ENCODE results near the gene SLX9. TPM values are rescaled to one million over a fixed set of nuclear protein-coding genes. Genes with fewer than 3 reads are reported as not detected.
"Not testable (repeated sequence)": the region's sequence is repeated elsewhere in the genome, so short reads cannot be mapped to it uniquely, and the experiment has no call there.

The SLX9 gene
- total and polyA plus RNA-seq, 12 donors = 11.1 to 45.3 (median 23.7) TPM

GRCh38 chr21:44974676-44975075 is 34.8 kb downstream of the SLX9 start:
- Histone ChIP-seq H3K27ac (no peak overlapping the region), H3K27me3 (no peaks in the 10 kb centered on the region), H3K4me1 (replicated peaks in 1 of 2) (peaks cover 0 to 7% of the 10 kb centered on the region in 2 donors), H3K9me3 (replicated peaks in 1 of 3) (no peaks in the 10 kb centered on the region), H3K4me3 (no peak overlapping the region), H3K36me3 (replicated peaks in 1 of 2) (no peaks in the 10 kb centered on the region)
- intact Hi-C loops (cut with DNase I) = no loop called here
- TF ChIP-seq POLR2A (IDR thresholded peaks at IDR 0.05) = no peak
- no peak for TF ChIP-seq CTCF (IDR thresholded peaks at IDR 0.05)
- WGBS, 4 donors = 93 to 96% (median 95%) methylated on average over 17 of the region's 17 CpGs
- no peak for DNase-seq

DNA sequence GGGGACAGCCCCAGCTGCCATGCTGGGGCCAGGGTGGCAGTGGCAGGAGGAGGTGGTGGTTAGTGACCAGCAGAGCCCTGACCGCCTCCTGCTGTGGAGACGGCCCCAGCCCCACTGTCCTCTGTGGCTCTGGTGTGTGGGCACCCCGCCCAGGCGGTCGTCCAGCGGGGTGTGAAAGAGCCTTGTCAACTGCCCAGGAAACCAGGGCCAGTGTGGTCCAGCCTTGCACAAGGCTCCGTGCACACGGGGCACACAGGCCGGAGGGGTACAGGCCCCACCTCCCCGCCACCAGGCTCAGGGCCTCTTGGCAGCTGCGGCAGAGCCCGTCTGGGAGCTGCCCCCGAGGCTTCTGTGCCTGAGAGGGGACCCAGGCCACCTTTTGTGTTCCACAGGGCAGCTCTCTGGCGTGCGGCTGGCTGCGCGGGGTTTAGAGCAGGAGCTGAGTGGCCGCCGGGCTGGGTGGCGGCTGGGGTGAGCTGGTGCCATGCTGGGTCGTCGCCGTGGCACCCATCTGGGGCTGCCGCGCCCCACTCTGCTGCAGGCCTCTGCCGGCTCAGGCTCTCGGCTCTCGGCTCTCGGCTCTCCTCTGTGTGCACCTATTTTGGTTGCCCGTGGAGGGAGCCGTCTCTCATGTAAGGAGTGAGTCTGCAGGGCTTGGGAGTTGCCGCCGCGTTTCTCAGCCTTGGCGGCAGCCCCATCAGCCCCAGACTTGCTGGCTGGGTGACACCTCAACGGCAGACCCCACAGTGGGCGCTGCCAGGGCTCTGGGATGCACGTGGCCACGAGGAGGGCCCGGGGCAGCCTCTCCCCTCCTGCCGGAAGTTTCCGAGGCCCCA is 36.1 kb downstream of the SLX9 start:
- intact Hi-C loops (cut with DNase I) = no loop called here
- TF ChIP-seq POLR2A (IDR thresholded peaks at IDR 0.05) (no peak), CTCF (IDR thresholded peaks at IDR 0.05) (no peak)
- Histone ChIP-seq H3K4me3 (no peak overlapping the region), H3K9me3 (replicated peaks in 1 of 3) (no peaks in the 10 kb centered on the region), H3K4me1 (replicated peaks in 1 of 2) (no peaks in the 10 kb centered on the region), H3K27ac (no peak overlapping the region), H3K36me3 (replicated peaks in 1 of 2) (no peaks in the 10 kb centered on the region), H3K27me3 (no peaks in the 10 kb centered on the region)
- WGBS, 4 donors = 91 to 97% (median 95%) methylated on average over 13 to 42 of the region's 42 CpGs
- no peak for DNase-seq

DNA sequence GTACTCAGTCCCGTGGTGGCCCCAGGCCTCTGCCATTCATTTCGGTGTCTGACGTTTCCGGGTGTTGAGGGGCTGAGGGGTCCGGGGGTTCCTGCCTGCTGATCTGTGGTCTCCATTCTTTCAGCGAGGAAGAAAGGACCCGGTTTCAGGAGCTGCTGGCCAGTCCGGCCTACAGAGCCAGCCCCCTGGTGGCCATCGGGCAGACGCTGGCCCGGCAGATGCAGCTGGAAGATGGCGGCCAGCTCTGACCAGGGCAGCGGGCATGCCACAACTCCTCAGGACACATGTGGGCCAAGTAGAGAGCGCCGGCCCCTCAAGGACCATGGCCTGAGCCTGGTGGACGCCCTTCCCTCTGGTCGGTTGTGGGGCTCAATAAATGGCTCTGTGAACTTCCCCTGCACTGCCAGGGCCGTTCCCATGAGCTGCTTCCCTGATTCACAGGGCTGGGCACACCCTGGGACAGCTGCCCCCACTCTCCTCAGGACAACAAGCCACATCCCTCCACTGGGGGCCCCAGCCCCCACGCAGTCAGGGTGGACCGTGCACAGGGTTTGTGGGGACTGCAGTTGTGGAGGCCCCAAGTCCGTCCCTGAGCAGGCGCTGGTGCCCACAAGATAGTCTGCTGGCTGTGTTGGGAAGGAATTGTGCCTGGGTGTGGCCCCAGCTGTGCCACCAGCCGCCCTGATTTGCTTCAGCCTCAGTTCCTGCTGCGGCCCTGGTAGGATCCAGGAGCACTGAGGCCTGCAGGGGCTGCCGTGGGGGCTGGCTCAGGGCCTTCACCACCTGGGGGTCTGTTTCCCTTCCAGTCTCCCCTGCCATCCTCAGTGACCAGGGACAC is 36.9 kb downstream of the SLX9 start:
- intact Hi-C loops (cut with DNase I) = not testable (repeated sequence)

DNA sequence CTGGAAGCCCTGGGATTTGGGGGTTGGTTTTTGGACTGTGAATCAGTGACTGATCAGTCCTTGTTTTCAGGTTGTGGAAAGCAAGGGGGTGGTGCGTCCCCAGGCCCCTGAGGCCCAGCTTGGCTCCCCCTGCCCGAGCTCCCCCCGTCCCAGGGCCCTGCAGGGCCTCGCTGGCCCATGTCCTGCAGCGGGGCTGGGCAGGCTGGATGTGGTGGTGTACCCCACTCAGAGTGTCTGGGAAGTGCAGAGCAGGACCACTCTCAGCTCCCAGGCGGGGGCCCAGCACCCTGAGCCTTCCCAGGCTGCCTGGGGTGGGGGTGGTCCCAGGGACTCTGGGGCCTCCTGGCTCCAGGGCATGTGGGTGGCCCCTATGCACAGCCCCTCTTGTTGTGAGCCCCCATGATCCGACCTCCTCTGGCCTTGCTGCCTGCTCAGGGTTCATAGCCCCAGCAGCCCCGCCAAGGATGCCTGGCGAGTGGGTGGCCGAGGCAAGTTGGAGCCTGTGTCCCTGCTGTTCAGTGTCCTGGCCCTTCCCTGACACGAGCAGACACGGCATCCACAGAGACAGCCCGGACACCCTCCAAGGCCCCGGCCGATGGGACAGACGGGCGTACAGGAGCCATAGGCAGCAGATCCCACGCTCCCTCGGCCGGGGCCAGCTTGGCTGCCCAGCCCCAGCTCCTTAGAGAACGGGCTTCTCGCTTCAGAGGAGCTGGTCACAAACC is 37.9 kb downstream of the SLX9 start:
- H3K36me3 ChIP-seq (replicated peaks in 1 of 2) = no peaks in the 10 kb centered on the region
- H3K9me3 ChIP-seq (replicated peaks in 1 of 3) = no peaks in the 10 kb centered on the region
- no peak overlapping the region for H3K4me3 ChIP-seq
- TF ChIP-seq CTCF (IDR thresholded peaks at IDR 0.05) = no peak
- no peak for DNase-seq
- no peak overlapping the region for H3K27ac ChIP-seq
- intact Hi-C loops (cut with DNase I) = no loop called here
- peaks cover 0 to 5% of the 10 kb centered on the region in 2 donors for H3K4me1 ChIP-seq (replicated peaks in 1 of 2)
- H3K27me3 ChIP-seq = no peaks in the 10 kb centered on the region
- 86 to 97% (median 95%) methylated on average over 8 to 22 of the region's 22 CpGs; no CpG with 5 or more reads in 1 of the 4 donors for WGBS, 4 donors

More for the DNA sequence above, 36.9 kb downstream of the SLX9 start:
- not testable (repeated sequence) for H3K4me3 ChIP-seq; H3K4me1 ChIP-seq (replicated peaks in 1 of 2); H3K27ac ChIP-seq; H3K27me3 ChIP-seq; H3K9me3 ChIP-seq (replicated peaks in 1 of 3); H3K36me3 ChIP-seq (replicated peaks in 1 of 2); DNase-seq
- 88 to 92% (median 92%) methylated on average over 21 to 25 of the region's 25 CpGs; no CpG with 5 or more reads in 1 of the 4 donors for WGBS, 4 donors
